ENCODE results near the gene MRI1. TPM values are rescaled to one million over a fixed set of nuclear protein-coding genes. Genes with fewer than 3 reads are reported as not detected.

Gene MRI1
- total and polyA plus RNA-seq, 8 donors, result 14.4 to 35.1 (median 17.4) TPM

GRCh38 chr19:13806728-13807127 is 42.4 kb downstream of the MRI1 start:
- Histone ChIP-seq H3K4me1 (no peaks in the 10 kb centered on the region), H3K9me3 (no peaks in the 10 kb centered on the region), H3K27ac (no peak overlapping the region), H3K27me3 (no peaks in the 10 kb centered on the region), H3K4me3 (no peak overlapping the region), H3K36me3 (peaks cover 0 to 11% (median 0%) of the 10 kb centered on the region in 3 donors)
- WGBS, 2 donors, result 91 to 99% methylated on average over 3 of the region's 3 CpGs
- FAIRE-seq (no peak), ATAC-seq (no peak), DNase-seq (no peak)
- intact Hi-C loops (cut with DNase I), result no loop called here
- TF ChIP-seq CTCF (IDR thresholded peaks at IDR 0.05), result no peak

GRCh38 chr19:13807421-13808021 is 43.2 kb downstream of the MRI1 start:
- Histone ChIP-seq H3K4me1 (no peaks in the 10 kb centered on the region), H3K27me3 (no peaks in the 10 kb centered on the region), H3K27ac (no peak overlapping the region), H3K36me3 (peaks cover 0 to 12% (median 0%) of the 10 kb centered on the region in 3 donors), H3K9me3 (no peaks in the 10 kb centered on the region), H3K4me3 (no peak overlapping the region)
- no peak for TF ChIP-seq CTCF (IDR thresholded peaks at IDR 0.05)
- FAIRE-seq (no peak), DNase-seq (no peak), ATAC-seq (no peak)
- WGBS, 2 donors, result 91 to 92% methylated on average over 3 of the region's 3 CpGs
- intact Hi-C loops (cut with DNase I), result no loop called here

- intact Hi-C loops (cut with DNase I), result no loop called here
- whole genome bisulfite sequencing, 2 donors, result 96 to 99% methylated on average over 34 of the region's 34 CpGs
These were observed 44.5 kb downstream of the MRI1 start for GRCh38 chr19:13808856-13809255.

GRCh38 chr19:13812544-13812943 is 48.2 kb downstream of the MRI1 start:
- no peak for FAIRE-seq
- no peak for TF ChIP-seq CTCF (IDR thresholded peaks at IDR 0.05)
- Histone ChIP-seq H3K36me3 (peaks cover 0 to 18% (median 0%) of the 10 kb centered on the region in 3 donors), H3K27ac (no peak overlapping the region), H3K4me1 (no peaks in the 10 kb centered on the region), H3K27me3 (no peaks in the 10 kb centered on the region), H3K9me3 (no peaks in the 10 kb centered on the region), H3K4me3 (no peak overlapping the region)
- no peak for ATAC-seq
- DNase-seq, result no peak
- WGBS, 2 donors, result 90 to 93% methylated on average over 11 of the region's 11 CpGs
- intact Hi-C loops (cut with DNase I), result no loop called here

More at GRCh38 chr19:13808856-13809255, 44.5 kb downstream of the MRI1 start:
- no peak for FAIRE-seq
- H3K27ac ChIP-seq, result no peak overlapping the region
- no peaks in the 10 kb centered on the region for H3K27me3 ChIP-seq
- H3K4me1 ChIP-seq, result no peaks in the 10 kb centered on the region
- no peaks in the 10 kb centered on the region for H3K9me3 ChIP-seq
- peaks cover 0 to 18% (median 0%) of the 10 kb centered on the region in 3 donors for H3K36me3 ChIP-seq
- TF ChIP-seq CTCF (IDR thresholded peaks at IDR 0.05), result no peak
- no peak for DNase-seq
- no peak for ATAC-seq
- H3K4me3 ChIP-seq, result no peak overlapping the region

GRCh38 chr19:13813147-13813546 is 48.8 kb downstream of the MRI1 start:
- Histone ChIP-seq H3K4me1 (no peaks in the 10 kb centered on the region), H3K36me3 (peaks cover 0 to 18% (median 0%) of the 10 kb centered on the region in 3 donors), H3K27me3 (no peaks in the 10 kb centered on the region), H3K9me3 (no peaks in the 10 kb centered on the region), H3K4me3 (no peak overlapping the region), H3K27ac (no peak overlapping the region)
- no peak for TF ChIP-seq CTCF (IDR thresholded peaks at IDR 0.05)
- FAIRE-seq, result no peak
- whole genome bisulfite sequencing, 2 donors, result 96 to 100% methylated on average over 2 of the region's 2 CpGs
- no peak for ATAC-seq
- DNase-seq, result no peak
- intact Hi-C loops (cut with DNase I), result no loop called here

All from pancreas (tissue), 10 donors.